Measurements from ENCODE around the gene HNF1B. TPM values are rescaled to one million over a fixed set of nuclear protein-coding genes. Genes with fewer than 3 reads are reported as not detected.

The HNF1B gene
- total and polyA plus RNA-seq, 12 donors, result 0.03 to 0.11 (median 0.08) TPM; not detected in 9

- Histone ChIP-seq H3K4me1 (replicated peaks in 1 of 2) (peaks cover 4 to 32% of the 10 kb centered on the region in 2 donors), H3K27me3 (no peaks in the 10 kb centered on the region), H3K9me3 (replicated peaks in 1 of 3) (no peaks in the 10 kb centered on the region), H3K27ac (peak overlapping the region; percentile 51 to 86 (median 80)), H3K4me3 (peak overlapping the region; percentile 59 to 79 (median 62)), H3K36me3 (replicated peaks in 1 of 2) (peaks cover 0 to 12% of the 10 kb centered on the region in 2 donors)
- 1 to 3% (median 1%) methylated on average over 7 of the region's 7 CpGs for WGBS, 4 donors
- TF ChIP-seq POLR2A (IDR thresholded peaks at IDR 0.05) (no peak), CTCF (IDR thresholded peaks at IDR 0.05) (no peak)
- no peak for DNase-seq
- intact Hi-C loops (cut with DNase I), result no loop called here
Measured at GRCh38 chr17:37642681-37643080, 102.2 kb downstream of the HNF1B start.

DNA sequence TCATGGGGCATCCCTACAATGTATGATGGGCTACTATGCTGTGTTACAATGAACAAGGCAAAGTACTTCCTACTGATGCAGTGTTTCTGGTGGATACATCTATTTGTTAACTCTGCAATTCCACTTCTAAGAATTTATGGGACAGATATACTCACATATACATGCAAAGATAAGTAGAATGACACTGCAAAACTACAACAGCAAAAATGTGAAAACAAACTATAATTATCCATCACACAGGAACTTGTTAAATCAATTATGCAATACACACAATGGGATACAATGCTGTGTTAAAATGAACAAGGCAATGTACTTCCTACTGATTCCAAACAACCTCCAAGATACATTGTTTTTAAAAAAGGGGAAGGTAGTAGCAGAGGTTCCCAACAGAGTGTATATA is 104.8 kb downstream of the HNF1B start:
- Histone ChIP-seq H3K4me3 (no peak overlapping the region), H3K36me3 (replicated peaks in 1 of 2) (peaks cover 0 to 12% of the 10 kb centered on the region in 2 donors), H3K27ac (no peak overlapping the region), H3K9me3 (replicated peaks in 1 of 3) (no peaks in the 10 kb centered on the region), H3K4me1 (replicated peaks in 1 of 2) (peaks cover 4 to 32% of the 10 kb centered on the region in 2 donors), H3K27me3 (no peaks in the 10 kb centered on the region)
- no peak for DNase-seq
- TF ChIP-seq POLR2A (IDR thresholded peaks at IDR 0.05) (no peak), CTCF (IDR thresholded peaks at IDR 0.05) (no peak)
- intact Hi-C loops (cut with DNase I), result no loop called here

GRCh38 chr17:37637956-37638355 is 106.9 kb downstream of the HNF1B start:
- Histone ChIP-seq H3K27ac (no peak overlapping the region), H3K4me1 (replicated peaks in 1 of 2) (peaks cover 0 to 26% of the 10 kb centered on the region in 2 donors), H3K36me3 (replicated peaks in 1 of 2) (peaks cover 0 to 12% of the 10 kb centered on the region in 2 donors), H3K4me3 (no peak overlapping the region), H3K27me3 (no peaks in the 10 kb centered on the region), H3K9me3 (replicated peaks in 1 of 3) (no peaks in the 10 kb centered on the region)
- intact Hi-C loops (cut with DNase I), result no loop called here
- no peak for DNase-seq
- no peak for TF ChIP-seq POLR2A (IDR thresholded peaks at IDR 0.05)
- no peak for TF ChIP-seq CTCF (IDR thresholded peaks at IDR 0.05)

Other genes with a start within 250 kb of the HNF1B start
- 10 to 100 TPM; 21.7 to 45.7 (median 30.7) TPM for gene SYNRG, start 135.6 kb downstream of the HNF1B start, total RNA-seq
- 10 to 100 TPM in 2 of 3 donors, 1 to 10 TPM in 1; 8.5 to 36.1 (median 10.7) TPM for gene SYNRG, start 135.6 kb downstream of the HNF1B start, polyA plus RNA-seq
- gene DDX52, start 101.6 kb downstream of the HNF1B start, total RNA-seq, result 10 to 100 TPM in 8 of 9 donors, 1 to 10 TPM in 1; 8.4 to 34.1 (median 19.7) TPM
- gene DDX52, start 101.6 kb downstream of the HNF1B start, polyA plus RNA-seq, result 10 to 100 TPM in 2 of 3 donors, 1 to 10 TPM in 1; 7.2 to 24.8 (median 11.3) TPM
- not detected for gene TBC1D3K, start 179.4 kb upstream of the HNF1B start, total RNA-seq
- under 1 TPM in 1 of 3 donors, not detected in 2; 0.24 TPM for gene TBC1D3K, start 179.4 kb upstream of the HNF1B start, polyA plus RNA-seq
- gene TBC1D3L, start 244.0 kb upstream of the HNF1B start, total RNA-seq, result 10 to 100 TPM in 4 of 9 donors, 1 to 10 TPM in 4, not detected in 1; 4.8 to 27.9 (median 10.9) TPM
- gene TBC1D3L, start 244.0 kb upstream of the HNF1B start, polyA plus RNA-seq, result 100 to 1,000 TPM in 2 of 3 donors, 1 to 10 TPM in 1; 1.7 to 105 (median 101) TPM